SW 1271 (cell line): Measurements from ENCODE around the gene RPL36A.

Experiments
- DNase-seq, 2 experiments: peaks; one replicate each; lab custom pipeline; 2025; lab: John Stamatoyannopoulos, UW

The RPL36A gene

GRCh38 chrX:101390664-101391525, at the start of gene RPL36A:
RPL36A (plus strand) TSS chrX:101391011; CDS start chrX:101391044, 33 bp downstream.
- DNase-seq, result peak; percentile 57 to 75

- DNase-seq, result no peak
These were observed 42.9 kb upstream of the RPL36A start for GRCh38 chrX:101347859-101348451.

GRCh38 chrX:101348452-101349192, 42.2 kb upstream of the RPL36A start, which contains the start of gene TIMM8A:
TIMM8A (minus strand) TSS chrX:101348742; CDS start chrX:101348664, 78 bp downstream.
- DNase-seq, result peak in 1 of 2 experiments; percentile 42

DNA sequence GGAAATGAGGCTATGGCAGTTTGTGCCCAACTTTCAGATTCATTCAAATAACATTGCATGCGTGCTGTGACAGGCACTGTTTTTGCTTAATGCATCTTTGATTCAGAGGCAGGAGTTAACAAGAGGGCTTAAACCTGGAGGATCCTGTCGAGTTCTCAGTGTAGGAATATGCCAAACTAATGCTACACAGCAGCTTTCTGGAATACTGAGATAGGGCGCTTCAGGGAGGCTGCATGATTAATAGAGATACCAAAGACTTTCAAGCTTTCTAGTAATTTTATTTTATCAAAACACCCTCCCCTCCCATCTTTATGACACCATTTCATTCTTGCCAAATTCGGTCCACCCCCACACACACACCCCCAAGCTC, 41.6 kb upstream of the RPL36A start:
- no peak for DNase-seq

- DNase-seq, result no peak
These were observed 33.5 kb upstream of the RPL36A start for GRCh38 chrX:101357166-101357795.

DNA sequence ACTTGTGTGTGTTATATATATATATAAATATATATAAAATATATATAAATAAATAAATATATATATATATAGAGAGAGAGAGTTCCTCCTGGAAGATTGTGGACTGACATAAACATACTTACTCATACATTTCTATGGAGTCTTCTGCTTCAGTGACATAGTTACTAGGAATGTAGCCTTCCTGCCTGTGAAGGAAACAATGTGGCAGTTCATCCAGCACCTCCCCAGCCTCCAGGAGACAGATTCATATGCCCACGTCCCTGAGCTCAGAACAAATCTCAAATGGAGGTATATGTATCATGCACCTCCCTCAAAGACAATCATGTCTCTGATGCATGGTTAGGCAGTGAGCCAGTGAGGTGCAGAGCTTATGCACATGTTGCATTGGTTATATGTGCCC, 30.8 kb upstream of the RPL36A start:
- no peak for DNase-seq

DNA sequence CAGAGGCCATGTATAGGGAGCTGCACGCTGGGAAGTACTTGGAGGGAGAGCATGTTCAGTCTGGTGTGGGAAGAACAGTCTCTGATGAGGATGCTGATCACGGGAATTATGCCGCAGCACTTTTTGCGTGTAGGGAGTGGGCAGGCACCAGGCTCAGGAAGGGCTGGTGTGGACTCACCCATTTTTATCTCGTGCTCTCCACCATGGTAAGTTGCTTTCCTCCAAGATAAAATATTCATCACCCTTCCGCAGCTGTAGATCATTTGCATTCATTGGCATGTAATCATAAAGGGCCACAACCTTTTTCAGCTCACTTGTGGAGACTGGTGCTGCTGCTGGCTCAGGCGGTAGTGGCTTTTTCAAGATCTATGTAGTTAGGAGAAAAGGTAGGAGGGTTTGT, 30.4 kb upstream of the RPL36A start:
- no peak for DNase-seq

GRCh38 chrX:101362116-101362515, 28.7 kb upstream of the RPL36A start:
- no peak for DNase-seq

DNA sequence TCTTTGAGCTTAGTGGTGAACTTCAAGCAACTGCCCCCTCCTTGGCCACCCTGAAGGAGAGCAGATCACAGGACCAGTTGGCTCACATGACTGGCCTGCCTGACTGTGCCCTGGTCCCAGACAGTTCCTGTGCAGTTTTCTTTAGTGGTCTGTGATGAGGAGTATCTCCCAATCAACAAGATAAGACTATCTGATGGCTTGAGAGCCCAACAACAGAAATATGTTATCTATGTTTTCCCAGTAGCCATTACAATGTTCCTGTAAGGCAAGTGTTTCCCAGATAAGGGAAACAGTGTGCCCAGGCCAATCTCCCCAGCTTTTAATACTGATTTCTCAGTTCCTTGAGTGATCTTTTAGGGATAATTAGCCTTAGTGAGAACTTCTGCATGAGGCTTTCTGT, 28.1 kb upstream of the RPL36A start:
- DNase-seq, result no peak

GRCh38 chrX:101365301-101365795, 25.5 kb upstream of the RPL36A start:
- DNase-seq, result no peak

GRCh38 chrX:101368800-101369199, 22.0 kb upstream of the RPL36A start:
- DNase-seq, result no peak

DNA sequence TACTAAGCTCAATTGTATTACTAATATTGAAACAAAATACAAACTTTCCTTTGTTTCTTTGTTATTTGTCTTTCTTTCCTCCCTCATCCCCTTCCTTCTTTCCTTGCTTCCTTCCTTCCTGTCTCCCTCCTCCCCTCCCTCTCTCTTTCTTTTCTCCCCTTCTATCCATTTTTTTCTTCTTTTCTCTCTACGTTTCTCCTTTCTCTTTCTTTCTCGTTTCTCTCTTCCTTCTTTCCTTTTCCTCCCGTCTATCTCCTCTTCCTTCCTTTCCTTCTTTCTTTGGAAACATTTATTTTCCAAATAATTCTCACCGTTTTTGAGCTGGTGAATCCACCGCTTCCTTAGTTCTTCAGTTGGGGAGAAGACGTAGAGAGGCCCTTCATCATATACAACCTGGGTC, 21.1 kb upstream of the RPL36A start:
- no peak for DNase-seq

DNA sequence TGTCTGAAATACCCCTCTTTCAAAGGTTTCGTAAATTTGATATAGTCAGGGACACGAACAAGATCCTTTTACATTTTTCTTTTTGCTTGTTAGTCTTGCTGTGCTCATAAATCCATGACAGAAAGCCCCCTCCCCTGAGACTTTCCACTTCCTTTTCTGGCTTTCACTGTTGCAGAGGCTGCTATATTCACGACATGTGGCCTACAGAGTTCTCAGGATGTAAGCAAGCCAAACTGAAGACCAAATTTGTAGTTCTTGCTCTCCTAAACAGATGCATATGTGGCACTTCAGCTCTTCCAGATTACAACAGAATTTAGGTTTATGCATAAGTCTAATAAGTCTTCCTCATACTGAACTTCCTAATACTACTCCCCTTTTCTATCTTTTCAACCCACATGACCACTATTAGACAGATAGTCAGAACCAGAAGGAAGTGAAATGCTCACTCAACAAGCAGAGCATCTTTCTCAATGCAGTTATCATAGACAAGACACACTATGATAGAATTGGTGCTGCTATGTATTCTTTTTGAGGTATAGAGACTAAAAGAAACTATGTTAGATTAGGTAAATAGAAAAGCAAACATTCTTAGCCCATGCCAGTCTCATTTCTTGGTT, 19.8 kb upstream of the RPL36A start:
- no peak for DNase-seq

GRCh38 chrX:101377547-101377946, 13.3 kb upstream of the RPL36A start:
- DNase-seq, result no peak

- DNase-seq, result no peak
These were observed 7.1 kb upstream of the RPL36A start for GRCh38 chrX:101383679-101384205.

DNA sequence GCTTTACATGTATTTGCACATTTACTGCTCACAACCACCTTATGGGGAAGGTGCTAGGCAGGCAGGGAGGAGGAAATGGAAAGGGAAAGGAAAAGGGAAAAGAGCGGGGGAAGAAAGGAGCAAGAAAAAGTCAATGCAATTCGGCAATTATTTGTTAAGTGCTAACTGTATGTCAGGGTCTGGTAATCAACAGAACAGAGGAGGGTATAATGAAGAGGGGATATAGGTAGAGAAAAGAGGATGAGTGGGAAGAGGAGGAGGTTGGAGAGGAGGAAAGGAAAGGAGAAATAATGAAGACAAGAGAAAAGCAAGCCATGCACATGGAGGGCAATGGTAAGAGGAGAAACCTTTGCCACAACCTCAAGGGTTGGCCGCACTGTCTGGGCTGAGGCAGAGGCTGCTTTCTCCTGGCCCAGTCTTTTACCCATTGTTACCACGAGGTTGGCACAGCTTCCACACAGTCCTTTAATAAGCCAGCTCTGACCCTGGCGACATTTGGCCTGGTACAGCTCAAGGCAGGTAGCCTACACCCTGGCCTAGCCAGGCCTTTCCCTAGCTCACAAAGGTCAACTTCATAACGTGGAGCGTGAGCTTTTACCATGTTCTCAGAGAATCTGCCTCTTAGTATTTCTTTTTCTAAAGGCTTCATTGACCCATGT, 5.7 kb upstream of the RPL36A start:
- DNase-seq, result no peak

GRCh38 chrX:101385795-101386541, 4.8 kb upstream of the RPL36A start, which contains the start of gene BTK:
BTK (minus strand) TSS chrX:101386191; CDS start chrX:101375284, 10,907 bp downstream.
- no peak for DNase-seq

DNA sequence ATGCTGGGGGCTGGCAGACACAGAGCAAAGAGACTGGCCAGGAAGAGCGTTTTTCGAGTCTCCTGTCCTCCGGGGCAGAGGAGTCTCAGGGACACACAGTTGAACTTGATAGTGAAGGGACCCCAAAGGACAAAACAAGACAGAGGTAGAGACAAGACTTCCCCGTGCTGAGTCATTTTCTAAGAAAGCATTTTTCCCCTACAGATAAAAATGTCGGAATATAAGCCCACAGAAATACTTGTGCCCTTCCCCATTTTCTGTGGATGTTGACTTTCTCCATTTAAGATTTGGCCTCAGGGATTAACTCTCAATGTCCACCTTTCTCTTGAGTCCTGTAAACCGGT, 4.3 kb upstream of the RPL36A start:
- DNase-seq, result no peak

DNA sequence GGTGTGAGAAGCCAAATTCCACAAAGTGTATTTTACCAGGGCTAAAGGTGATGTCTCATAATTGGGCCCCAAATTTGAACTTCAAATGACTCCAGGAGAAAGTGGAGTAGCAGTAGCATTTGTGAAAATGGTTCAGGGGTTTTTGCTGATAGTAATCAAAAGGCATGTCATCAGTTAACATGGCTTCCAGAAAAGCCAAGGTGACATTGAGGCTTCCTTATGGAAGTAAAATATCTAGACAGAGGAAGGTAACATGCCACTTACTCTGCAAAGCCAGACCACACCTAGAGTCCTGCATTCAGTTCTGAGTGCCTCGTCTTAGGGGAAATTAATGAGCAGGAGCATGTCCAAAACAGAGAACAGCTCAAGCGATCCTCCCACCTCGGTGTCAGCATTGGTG, 2.2 kb upstream of the RPL36A start:
- no peak for DNase-seq

- no peak for DNase-seq
These were observed 1.0 kb downstream of the RPL36A start for GRCh38 chrX:101391831-101392230.
